22Rv1 (cell line): ENCODE data around the gene TMEM151A.

Source experiments
- ZFX ChIP-seq: fragments of 450-650 bp; IDR thresholded peaks from 2 replicates; pipeline ENCODE4 v1.6.1; 2017; ENCODE audit warnings: antibody characterized with exemption, borderline replicate concordance
- TF ChIP-seq, protein P1 (sequence below): fragments of 450-650 bp; IDR thresholded peaks from 2 replicates; pipeline ENCODE4 v1.5.1; 2017; ENCODE audit warnings: mild to moderate bottlenecking

DNA sequence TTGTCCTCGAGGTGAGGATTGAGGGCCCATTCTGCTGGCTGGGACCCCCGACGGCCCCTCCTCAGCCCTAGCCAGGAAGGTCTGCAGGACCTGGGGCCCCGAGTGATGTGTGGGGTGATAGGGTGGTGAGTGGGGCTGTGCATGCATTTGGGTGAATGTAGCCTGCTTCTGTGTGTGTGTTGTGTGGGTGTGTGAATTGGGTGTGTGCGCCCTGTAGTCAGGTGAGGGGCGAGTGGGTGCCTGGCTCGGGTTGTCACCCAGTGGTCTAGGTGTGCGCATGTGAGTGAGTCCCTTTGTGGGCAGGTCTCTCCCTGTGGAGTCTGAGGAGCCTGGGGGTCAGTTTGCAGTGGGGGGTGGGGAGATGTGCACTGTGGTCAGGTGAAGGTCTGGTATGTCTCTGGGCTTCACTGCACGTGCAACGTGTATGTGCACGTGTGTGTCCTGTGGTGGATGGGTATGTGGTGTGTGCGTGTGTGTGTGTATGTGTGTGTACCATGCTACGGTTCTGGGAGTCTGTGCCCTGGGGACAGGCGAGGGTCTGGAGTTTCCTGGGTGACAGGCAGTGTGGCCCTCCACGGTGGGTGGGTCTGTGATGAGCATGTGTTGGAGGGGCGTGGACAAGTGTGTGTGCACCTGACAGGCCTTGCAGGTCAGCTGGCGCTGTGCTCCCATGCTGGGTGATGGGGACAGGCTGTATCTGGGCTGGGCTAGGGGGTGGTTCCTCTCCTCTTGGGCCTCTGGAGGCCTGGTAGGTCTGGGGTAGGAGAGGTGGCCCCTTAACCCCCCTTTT is 1.0 kb downstream of the TMEM151A start:
- TF ChIP-seq, protein P1, sequence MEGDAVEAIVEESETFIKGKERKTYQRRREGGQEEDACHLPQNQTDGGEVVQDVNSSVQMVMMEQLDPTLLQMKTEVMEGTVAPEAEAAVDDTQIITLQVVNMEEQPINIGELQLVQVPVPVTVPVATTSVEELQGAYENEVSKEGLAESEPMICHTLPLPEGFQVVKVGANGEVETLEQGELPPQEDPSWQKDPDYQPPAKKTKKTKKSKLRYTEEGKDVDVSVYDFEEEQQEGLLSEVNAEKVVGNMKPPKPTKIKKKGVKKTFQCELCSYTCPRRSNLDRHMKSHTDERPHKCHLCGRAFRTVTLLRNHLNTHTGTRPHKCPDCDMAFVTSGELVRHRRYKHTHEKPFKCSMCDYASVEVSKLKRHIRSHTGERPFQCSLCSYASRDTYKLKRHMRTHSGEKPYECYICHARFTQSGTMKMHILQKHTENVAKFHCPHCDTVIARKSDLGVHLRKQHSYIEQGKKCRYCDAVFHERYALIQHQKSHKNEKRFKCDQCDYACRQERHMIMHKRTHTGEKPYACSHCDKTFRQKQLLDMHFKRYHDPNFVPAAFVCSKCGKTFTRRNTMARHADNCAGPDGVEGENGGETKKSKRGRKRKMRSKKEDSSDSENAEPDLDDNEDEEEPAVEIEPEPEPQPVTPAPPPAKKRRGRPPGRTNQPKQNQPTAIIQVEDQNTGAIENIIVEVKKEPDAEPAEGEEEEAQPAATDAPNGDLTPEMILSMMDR = no peak
- no peak for TF ChIP-seq ZFX
